Mesendoderm (in vitro differentiated cells): ENCODE data around the gene WLS.

Source experiments
- DNase-seq: peaks from one replicate; pipeline ENCODE4 v3.0.0; 2013
- H2AK5ac ChIP-seq: 2 replicates; pipeline ENCODE4 v1.6.1; 2013; ENCODE audit warnings: low read length, inconsistent platforms
- H2BK120ac ChIP-seq: 2 replicates; pipeline ENCODE4 v1.6.1; 2013; ENCODE audit warnings: low read depth, mild to moderate bottlenecking, low read length, moderate library complexity, mixed read lengths
- H2BK15ac ChIP-seq: replicated peaks from 2 replicates; pipeline ENCODE4 v1.6.1; 2013; ENCODE audit warnings: low read depth, mild to moderate bottlenecking, moderate library complexity
- H2BK5ac ChIP-seq: 2 replicates; pipeline ENCODE4 v1.6.1; 2013; ENCODE audit warnings: low read length, inconsistent platforms
- H3K18ac ChIP-seq: 2 replicates; pipeline ENCODE4 v1.6.1; 2013; ENCODE audit warnings: mild to moderate bottlenecking, low read length, mixed read lengths
- H3K23ac ChIP-seq: one replicate; pipeline ENCODE4 v1.6.1; 2013; ENCODE audit warnings: low read length
- H3K27ac ChIP-seq: 2 replicates; pipeline ENCODE4 v1.5.1; 2013; ENCODE audit warnings: low read depth, mild to moderate bottlenecking, inconsistent platforms, low read length, moderate library complexity
- H3K27me3 ChIP-seq: 2 replicates; pipeline ENCODE4 v1.6.1; 2013; ENCODE audit warnings: low read length, control low read depth, mild to moderate bottlenecking, inconsistent platforms; ENCODE audit not compliant: insufficient read depth, poor library complexity
- H3K36me3 ChIP-seq: 2 replicates; pipeline ENCODE4 v1.6.1; 2013; ENCODE audit warnings: low read length, inconsistent platforms; ENCODE audit not compliant: control insufficient read depth, insufficient read depth
- H3K4ac ChIP-seq: one replicate; pipeline ENCODE4 v1.6.1; 2013; ENCODE audit warnings: low read depth, mild to moderate bottlenecking, low read length, moderate library complexity
- H3K4me1 ChIP-seq: 2 replicates; pipeline ENCODE4 v1.6.1; 2013; ENCODE audit warnings: low read depth, low read length, inconsistent platforms; ENCODE audit not compliant: control insufficient read depth
- H3K4me2 ChIP-seq: 2 replicates; pipeline ENCODE4 v1.6.1; 2013; ENCODE audit warnings: low read length
- H3K4me3 ChIP-seq: 2 replicates; pipeline ENCODE4 v1.5.1; 2013; ENCODE audit warnings: mild to moderate bottlenecking, low read length
- H3K56ac ChIP-seq: one replicate; pipeline ENCODE4 v1.6.1; 2013; ENCODE audit warnings: low read length
- H3K79me1 ChIP-seq: 2 replicates; pipeline ENCODE4 v1.6.1; 2013; ENCODE audit warnings: low read length, inconsistent platforms
- H3K79me2 ChIP-seq: 2 replicates; pipeline ENCODE4 v1.6.1; 2013; ENCODE audit warnings: mild to moderate bottlenecking, low read length; ENCODE audit not compliant: control insufficient read depth, insufficient read depth
- H3K9ac ChIP-seq: 2 replicates; pipeline ENCODE4 v1.6.1; 2013; ENCODE audit warnings: low read length, inconsistent platforms
- H4K5ac ChIP-seq: one replicate; pipeline ENCODE4 v1.6.1; 2013; ENCODE audit warnings: low read length
- H4K8ac ChIP-seq: one replicate; pipeline ENCODE4 v1.6.1; 2013; ENCODE audit warnings: low read depth, mild to moderate bottlenecking, control low read depth, low read length, moderate library complexity
- WGBS: extraction: QIAGEN DNeasy Blood & Tissue Kit; methylation state at CpG from one replicate; pipeline ENCODE4 v1.1.7; 2013; ENCODE audit warnings: low lambda C conversion rate, missing lambda C conversion rate; ENCODE audit not compliant: insufficient coverage; ENCODE audit errors: extremely low coverage; 5-methylcytosine and 5-hydroxymethylcytosine counted together

The WLS gene

DNA sequence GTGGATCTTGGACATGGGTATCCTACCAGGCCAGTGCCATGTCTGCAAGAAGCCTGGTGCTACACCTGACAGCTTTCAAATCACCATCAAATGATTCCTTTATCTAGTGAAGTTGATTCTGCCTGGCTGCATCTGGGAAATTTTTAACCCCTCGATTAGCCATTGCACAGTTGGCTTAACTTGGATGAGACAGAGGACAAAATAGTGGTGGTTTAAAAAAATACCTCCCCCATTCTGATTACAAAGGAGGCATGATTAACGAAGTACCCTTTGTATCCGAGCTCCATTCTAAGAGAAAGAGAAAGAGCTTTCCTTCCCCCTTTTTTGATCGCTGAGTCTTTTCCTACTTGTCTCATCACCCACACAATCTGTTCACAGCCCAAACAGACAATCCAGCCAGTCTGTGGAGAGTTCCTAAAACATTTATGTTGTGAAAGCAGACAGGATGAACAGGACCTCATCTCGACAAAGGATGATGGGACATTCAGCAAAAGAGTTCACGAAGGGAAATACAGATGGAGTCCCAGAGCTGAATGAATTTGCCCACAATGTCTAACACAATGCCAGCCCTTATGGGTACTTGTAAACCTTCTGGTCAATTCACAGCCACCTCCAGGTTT is 20.5 kb downstream of the WLS start:
- Histone ChIP-seq H2BK5ac (no peak overlapping the region), H3K79me2 (peaks cover 37% of the 10 kb centered on the region), H2BK120ac (no peak overlapping the region), H3K18ac (no peak overlapping the region), H4K5ac (no peak overlapping the region), H3K56ac (no peak overlapping the region), H3K27me3 (no peaks in the 10 kb centered on the region), H3K27ac (no peak overlapping the region), H2AK5ac (no peak overlapping the region), H3K4me1 (peaks cover 6% of the 10 kb centered on the region), H3K4me3 (no peak overlapping the region), H3K4ac (no peak overlapping the region), H3K23ac (no peak overlapping the region), H3K4me2 (no peak overlapping the region), H3K9ac (no peak overlapping the region), H3K36me3 (no peaks in the 10 kb centered on the region), H2BK15ac (no peak overlapping the region), H3K79me1 (peaks cover 11% of the 10 kb centered on the region), H4K8ac (no peak overlapping the region)
- no CpG with 5 or more reads among the region's 6 CpGs for WGBS
- no peak for DNase-seq

GRCh38 chr1:68210829-68211228 is 21.5 kb downstream of the WLS start:
- H3K56ac ChIP-seq, result no peak overlapping the region

DNA sequence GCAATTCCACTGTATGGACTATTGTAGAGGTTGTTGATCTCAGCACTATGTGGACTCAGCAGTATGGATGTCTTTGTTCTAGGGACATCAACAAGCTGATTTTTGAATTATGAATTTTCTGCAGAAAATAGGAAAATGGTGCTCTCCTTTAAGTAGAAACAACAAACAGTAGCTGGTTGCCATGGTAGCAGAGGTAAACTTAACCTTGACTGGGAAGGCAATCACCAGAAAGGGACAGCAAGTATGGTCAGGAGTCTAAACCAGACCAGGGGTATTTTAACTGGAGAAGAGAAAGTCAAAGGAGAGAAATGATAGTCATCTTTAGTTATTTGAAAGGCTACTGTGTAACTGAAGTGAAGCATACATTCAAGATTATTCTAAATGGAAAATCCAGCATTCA is 22.3 kb downstream of the WLS start:
- Histone ChIP-seq H2AK5ac (no peak overlapping the region), H3K56ac (no peak overlapping the region), H2BK120ac (no peak overlapping the region), H4K8ac (no peak overlapping the region), H3K27me3 (no peaks in the 10 kb centered on the region), H3K79me1 (peaks cover 14% of the 10 kb centered on the region), H3K4ac (no peak overlapping the region), H3K4me2 (no peak overlapping the region), H3K23ac (no peak overlapping the region), H4K5ac (no peak overlapping the region), H3K18ac (no peak overlapping the region), H3K4me1 (peaks cover 6% of the 10 kb centered on the region), H2BK5ac (no peak overlapping the region), H3K4me3 (no peak overlapping the region), H3K27ac (no peak overlapping the region), H3K79me2 (peaks cover 37% of the 10 kb centered on the region), H3K9ac (no peak overlapping the region), H2BK15ac (no peak overlapping the region), H3K36me3 (no peaks in the 10 kb centered on the region)
- peak; percentile 68 for DNase-seq

More at GRCh38 chr1:68210829-68211228, 21.5 kb downstream of the WLS start:
- Histone ChIP-seq H3K18ac (no peak overlapping the region), H3K4me1 (peaks cover 6% of the 10 kb centered on the region), H4K8ac (no peak overlapping the region), H2BK120ac (no peak overlapping the region), H2BK15ac (no peak overlapping the region), H3K79me2 (peaks cover 38% of the 10 kb centered on the region), H2BK5ac (no peak overlapping the region), H3K4me3 (no peak overlapping the region), H3K4ac (no peak overlapping the region), H3K27ac (no peak overlapping the region), H3K4me2 (no peak overlapping the region), H3K23ac (no peak overlapping the region), H3K36me3 (no peaks in the 10 kb centered on the region), H3K79me1 (peaks cover 13% of the 10 kb centered on the region), H4K5ac (no peak overlapping the region), H2AK5ac (no peak overlapping the region), H3K9ac (no peak overlapping the region), H3K27me3 (no peaks in the 10 kb centered on the region)
- no peak for DNase-seq
- no CpG with 5 or more reads among the region's 2 CpGs for WGBS

DNA sequence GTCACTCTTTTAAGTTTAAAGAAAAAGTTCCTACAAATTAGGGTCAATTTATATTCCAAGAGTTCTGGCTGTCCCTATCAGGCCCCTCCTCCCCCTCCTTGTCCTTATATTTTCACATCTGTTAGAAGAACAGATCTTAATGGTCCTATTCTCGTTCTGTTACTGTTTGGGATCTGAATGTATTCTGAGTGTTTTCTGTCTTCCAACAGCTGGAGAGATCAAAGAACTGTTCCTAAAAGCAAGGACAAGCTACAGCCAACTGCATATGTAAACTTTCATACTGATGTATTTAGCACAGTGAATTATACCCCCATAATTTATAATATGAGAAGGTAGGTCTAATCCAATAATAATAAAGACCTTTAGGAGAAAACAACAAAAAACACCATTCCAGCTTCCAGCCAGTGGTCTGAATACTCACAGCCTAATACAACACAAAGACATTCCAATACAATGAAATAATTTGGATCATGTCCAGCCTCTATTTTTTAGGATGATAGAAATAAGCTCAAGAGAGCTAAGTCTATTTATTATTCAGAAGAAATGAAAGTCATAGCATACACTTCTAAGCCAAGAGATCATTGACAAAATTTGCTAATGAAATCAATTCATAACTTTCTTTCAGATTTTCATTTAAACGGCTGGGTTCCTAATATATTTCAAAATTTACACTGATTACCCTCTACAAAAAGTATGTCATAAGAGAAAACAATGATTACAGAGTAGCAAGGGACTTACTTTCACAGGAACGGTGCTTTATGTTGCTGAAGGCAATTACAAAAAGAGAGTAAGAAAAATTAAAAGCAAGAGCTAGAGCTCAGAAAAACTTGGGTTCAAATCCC is 25.3 kb downstream of the WLS start:
- Histone ChIP-seq H2BK5ac (no peak overlapping the region), H3K4me3 (no peak overlapping the region), H3K27me3 (no peaks in the 10 kb centered on the region), H3K23ac (no peak overlapping the region), H3K9ac (no peak overlapping the region), H3K4me1 (peaks cover 3% of the 10 kb centered on the region), H2BK15ac (no peak overlapping the region), H3K56ac (no peak overlapping the region), H3K4ac (no peak overlapping the region), H3K18ac (no peak overlapping the region), H3K79me2 (peaks cover 35% of the 10 kb centered on the region), H3K4me2 (no peak overlapping the region), H2BK120ac (no peak overlapping the region), H2AK5ac (no peak overlapping the region), H3K36me3 (no peaks in the 10 kb centered on the region), H3K27ac (no peak overlapping the region), H3K79me1 (peaks cover 17% of the 10 kb centered on the region), H4K5ac (no peak overlapping the region), H4K8ac (no peak overlapping the region)
- no peak for DNase-seq
- WGBS, result no CpG with 5 or more reads among the region's 3 CpGs

DNA sequence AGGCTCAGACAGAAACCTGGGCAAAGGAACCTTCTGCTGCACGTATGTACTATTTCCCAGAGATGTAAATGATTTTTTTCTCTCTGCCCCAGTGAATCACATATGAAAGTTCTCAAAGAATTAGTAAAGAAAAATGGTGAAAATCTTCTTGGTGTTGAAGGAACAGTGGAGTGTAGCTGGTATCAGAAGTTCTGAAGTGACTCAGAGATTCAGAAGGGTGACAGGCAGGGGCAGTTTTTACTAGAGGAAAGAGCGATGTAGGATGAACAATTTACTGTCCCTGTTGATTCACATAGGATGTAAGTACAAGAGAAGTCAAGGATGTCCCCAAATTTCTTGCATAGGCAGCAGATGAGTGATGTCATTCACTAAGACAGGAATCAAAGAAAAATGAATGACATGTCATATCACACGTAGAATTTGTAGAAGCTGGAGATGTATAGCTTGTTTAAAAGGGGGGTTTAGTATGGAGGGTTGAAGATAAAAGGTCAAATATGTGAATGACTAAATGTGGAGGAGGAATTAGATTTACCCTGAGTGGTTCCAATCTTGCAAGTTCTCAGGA is 26.4 kb downstream of the WLS start:
- 100% methylated on average over 1 of the region's 3 CpGs for WGBS
- Histone ChIP-seq H4K8ac (no peak overlapping the region), H2AK5ac (no peak overlapping the region), H3K4me1 (peaks cover 1% of the 10 kb centered on the region), H3K79me1 (peaks cover 17% of the 10 kb centered on the region), H3K9ac (no peak overlapping the region), H3K4ac (no peak overlapping the region), H3K18ac (no peak overlapping the region), H3K79me2 (peaks cover 28% of the 10 kb centered on the region), H3K23ac (no peak overlapping the region), H4K5ac (no peak overlapping the region), H3K36me3 (no peaks in the 10 kb centered on the region), H3K27me3 (no peaks in the 10 kb centered on the region), H3K4me3 (no peak overlapping the region), H3K4me2 (no peak overlapping the region), H2BK15ac (no peak overlapping the region), H2BK120ac (no peak overlapping the region), H2BK5ac (no peak overlapping the region), H3K27ac (no peak overlapping the region), H3K56ac (no peak overlapping the region)
- DNase-seq, result no peak
